ENCODE measurements around the gene MYBPC3. TPM values are rescaled to one million over a fixed set of nuclear protein-coding genes. Genes with fewer than 3 reads are reported as not detected.

MYBPC3 gene
- total RNA-seq, 4 donors from 2014 or later = not detected

DNA sequence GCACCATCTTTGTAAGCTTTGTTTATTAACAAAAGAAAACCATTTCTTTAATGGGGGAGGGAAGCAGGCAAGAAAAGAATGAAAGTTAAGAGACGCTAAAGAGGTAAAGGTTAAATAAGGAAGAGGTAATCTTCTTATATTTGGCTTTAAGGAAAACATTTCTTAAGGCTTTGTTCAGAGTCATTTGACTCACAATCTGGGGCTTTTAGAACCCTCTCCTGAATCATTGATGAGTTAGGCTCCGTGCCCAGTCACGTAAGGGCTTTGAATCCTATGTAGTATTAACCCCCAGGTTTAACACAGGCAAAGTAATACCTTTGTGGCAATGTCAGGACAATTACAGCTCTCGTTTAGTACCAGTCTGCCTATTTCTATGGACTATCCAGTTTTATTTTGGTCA is 56.5 kb downstream of the MYBPC3 start:
- H3K4me1 ChIP-seq = no peaks in the 10 kb centered on the region
- TF ChIP-seq EP300 (IDR thresholded peaks at IDR 0.05; ENCODE audit: low read depth) = no peak
- TF ChIP-seq POLR2A (IDR thresholded peaks at IDR 0.05) = no peak
- no peak for TF ChIP-seq POLR2AphosphoS5 (IDR thresholded peaks at IDR 0.05)
- TF ChIP-seq, protein P1, sequence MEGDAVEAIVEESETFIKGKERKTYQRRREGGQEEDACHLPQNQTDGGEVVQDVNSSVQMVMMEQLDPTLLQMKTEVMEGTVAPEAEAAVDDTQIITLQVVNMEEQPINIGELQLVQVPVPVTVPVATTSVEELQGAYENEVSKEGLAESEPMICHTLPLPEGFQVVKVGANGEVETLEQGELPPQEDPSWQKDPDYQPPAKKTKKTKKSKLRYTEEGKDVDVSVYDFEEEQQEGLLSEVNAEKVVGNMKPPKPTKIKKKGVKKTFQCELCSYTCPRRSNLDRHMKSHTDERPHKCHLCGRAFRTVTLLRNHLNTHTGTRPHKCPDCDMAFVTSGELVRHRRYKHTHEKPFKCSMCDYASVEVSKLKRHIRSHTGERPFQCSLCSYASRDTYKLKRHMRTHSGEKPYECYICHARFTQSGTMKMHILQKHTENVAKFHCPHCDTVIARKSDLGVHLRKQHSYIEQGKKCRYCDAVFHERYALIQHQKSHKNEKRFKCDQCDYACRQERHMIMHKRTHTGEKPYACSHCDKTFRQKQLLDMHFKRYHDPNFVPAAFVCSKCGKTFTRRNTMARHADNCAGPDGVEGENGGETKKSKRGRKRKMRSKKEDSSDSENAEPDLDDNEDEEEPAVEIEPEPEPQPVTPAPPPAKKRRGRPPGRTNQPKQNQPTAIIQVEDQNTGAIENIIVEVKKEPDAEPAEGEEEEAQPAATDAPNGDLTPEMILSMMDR (IDR thresholded peaks at IDR 0.05) = no peak
- no peak overlapping the region for H3K27ac ChIP-seq
- peaks cover 12% of the 10 kb centered on the region in 2 donors for H3K9me3 ChIP-seq
- in situ Hi-C loops (cut with MboI; ENCODE audit: low pct_ligation_motif_present in 1 of 4, low pct_unique_long_range_greater_than_20kb in 1 of 4, low sequenced_read_pairs in 3 of 4) = loop anchor here in 1 of 4 donors (25.0 kb wide), 1 partner anchor 441 kb away; no protein-coding TSS in a partner anchor
- H3K36me3 ChIP-seq = peaks cover 0 to 95% (median 44%) of the 10 kb centered on the region in 4 donors
- intact Hi-C loops (cut with DNase I; ENCODE audit: low total_unique reads) = no loop called here
- H3K27me3 ChIP-seq = no peaks in the 10 kb centered on the region
- 88 to 100% methylated on average over 4 of the region's 4 CpGs for WGBS, 2 donors (ENCODE audit: low coverage in 1 of 2)
- DNase-seq = no peak
- no peak overlapping the region for H3K4me3 ChIP-seq

DNA sequence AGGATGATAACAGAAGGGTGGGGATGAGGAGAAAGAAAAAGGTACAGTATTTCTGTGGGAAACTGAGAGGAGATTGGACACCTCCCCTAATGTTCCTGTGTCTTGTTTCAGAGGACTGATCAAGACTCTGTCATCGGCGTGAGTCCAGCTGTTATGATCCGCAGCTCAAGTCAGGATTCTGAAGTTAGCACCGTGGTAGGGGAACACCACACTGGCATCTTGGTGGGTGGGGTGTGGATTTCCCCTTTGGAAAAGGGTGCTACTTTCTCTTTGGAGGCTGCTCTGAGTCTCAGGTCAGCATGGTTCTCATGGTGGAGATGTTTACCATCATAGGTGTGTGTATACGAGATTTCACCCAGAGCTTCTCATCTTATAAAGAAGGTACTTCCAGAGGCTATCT is 57.1 kb downstream of the MYBPC3 start:
- intact Hi-C loops (cut with DNase I; ENCODE audit: low total_unique reads) (no loop called here), in situ Hi-C loops (cut with MboI; ENCODE audit: low pct_ligation_motif_present in 1 of 4, low pct_unique_long_range_greater_than_20kb in 1 of 4, low sequenced_read_pairs in 3 of 4) (loop anchor here in 1 of 4 donors (25.0 kb wide), 1 partner anchor 442 kb away; no protein-coding TSS in a partner anchor)
- H3K4me3 ChIP-seq = no peak overlapping the region
- 90 to 91% methylated on average over 2 to 5 of the region's 5 CpGs for WGBS, 2 donors (ENCODE audit: low coverage in 1 of 2)
- no peaks in the 10 kb centered on the region for H3K4me1 ChIP-seq
- TF ChIP-seq, protein P1 (IDR thresholded peaks at IDR 0.05) = no peak
- TF ChIP-seq POLR2AphosphoS5 (IDR thresholded peaks at IDR 0.05) (no peak), EP300 (IDR thresholded peaks at IDR 0.05; ENCODE audit: low read depth) (no peak), POLR2A (IDR thresholded peaks at IDR 0.05) (no peak)
- no peaks in the 10 kb centered on the region for H3K27me3 ChIP-seq
- peaks cover 0 to 95% (median 45%) of the 10 kb centered on the region in 4 donors for H3K36me3 ChIP-seq
- H3K9me3 ChIP-seq = peaks cover 12% of the 10 kb centered on the region in 2 donors
- DNase-seq = no peak
- no peak overlapping the region for H3K27ac ChIP-seq

DNA sequence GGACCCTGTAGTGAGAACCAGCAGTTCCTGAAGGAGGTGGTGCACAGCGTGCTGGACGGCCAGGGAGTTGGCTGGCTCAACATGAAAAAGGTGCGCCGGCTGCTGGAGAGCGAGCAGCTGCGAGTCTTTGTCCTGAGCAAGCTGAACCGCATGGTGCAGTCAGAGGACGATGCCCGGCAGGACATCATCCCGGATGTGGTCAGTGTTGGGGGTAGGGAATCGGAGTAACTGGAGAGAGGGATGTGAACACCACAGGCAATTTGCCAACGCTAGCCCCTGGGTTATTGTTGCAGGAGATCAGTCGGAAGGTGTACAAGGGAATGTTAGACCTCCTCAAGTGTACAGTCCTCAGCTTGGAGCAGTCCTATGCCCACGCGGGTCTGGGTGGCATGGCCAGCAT is 62.6 kb downstream of the MYBPC3 start:
- intact Hi-C loops (cut with DNase I; ENCODE audit: low total_unique reads) = no loop called here
- Histone ChIP-seq H3K9me3 (no peaks in the 10 kb centered on the region), H3K36me3 (peaks cover 0 to 88% (median 43%) of the 10 kb centered on the region in 4 donors), H3K27ac (no peak overlapping the region), H3K4me1 (no peaks in the 10 kb centered on the region), H3K4me3 (no peak overlapping the region), H3K27me3 (no peaks in the 10 kb centered on the region)
- 95% methylated on average over 15 of the region's 15 CpGs; no CpG with 5 or more reads in 1 of the 2 donors for WGBS, 2 donors (ENCODE audit: low coverage in 1 of 2)
- in situ Hi-C loops (cut with MboI; ENCODE audit: low pct_ligation_motif_present in 1 of 4, low pct_unique_long_range_greater_than_20kb in 1 of 4, low sequenced_read_pairs in 3 of 4) = loop anchor here in 1 of 4 donors (25.0 kb wide), 1 partner anchor 447 kb away; no protein-coding TSS in a partner anchor
- no peak for DNase-seq
- no peak for TF ChIP-seq EP300 (IDR thresholded peaks at IDR 0.05; ENCODE audit: low read depth)
- no peak for TF ChIP-seq POLR2AphosphoS5 (IDR thresholded peaks at IDR 0.05)
- TF ChIP-seq POLR2A (IDR thresholded peaks at IDR 0.05) = no peak
- TF ChIP-seq, protein P1 (IDR thresholded peaks at IDR 0.05) = no peak

DNA sequence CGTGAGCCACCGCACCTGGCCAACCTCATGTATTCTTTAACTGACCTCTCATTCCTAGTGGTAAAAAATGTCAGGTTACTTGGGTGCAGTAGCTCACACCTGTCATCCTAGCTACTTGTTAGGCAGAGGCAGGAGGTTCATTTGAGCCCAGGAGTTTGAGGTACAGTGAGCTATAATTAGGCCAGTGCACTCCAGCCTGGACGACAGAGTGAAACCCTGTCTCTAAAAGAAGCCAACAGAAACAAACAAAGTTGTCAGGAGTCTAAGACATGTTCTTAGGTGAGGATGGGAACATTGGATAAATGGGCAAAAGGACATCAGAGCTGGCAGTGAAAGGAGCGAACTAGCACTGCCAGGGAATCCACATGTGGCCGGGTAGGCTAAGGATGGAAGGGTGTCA is 64.4 kb downstream of the MYBPC3 start:
- WGBS, 2 donors (ENCODE audit: low coverage in 1 of 2) = 90 to 100% methylated on average over 1 to 5 of the region's 5 CpGs

More for the DNA sequence above, 64.4 kb downstream of the MYBPC3 start:
- Histone ChIP-seq H3K9me3 (no peaks in the 10 kb centered on the region), H3K4me1 (no peaks in the 10 kb centered on the region), H3K36me3 (peaks cover 0 to 89% (median 44%) of the 10 kb centered on the region in 4 donors), H3K4me3 (no peak overlapping the region), H3K27me3 (no peaks in the 10 kb centered on the region), H3K27ac (no peak overlapping the region)
- no peak for DNase-seq
- in situ Hi-C loops (cut with MboI; ENCODE audit: low pct_ligation_motif_present in 1 of 4, low pct_unique_long_range_greater_than_20kb in 1 of 4, low sequenced_read_pairs in 3 of 4) = loop anchor here in 1 of 4 donors (25.0 kb wide), 1 partner anchor 449 kb away; no protein-coding TSS in a partner anchor
- TF ChIP-seq EP300 (IDR thresholded peaks at IDR 0.05; ENCODE audit: low read depth) (no peak), POLR2AphosphoS5 (IDR thresholded peaks at IDR 0.05) (no peak)
- intact Hi-C loops (cut with DNase I; ENCODE audit: low total_unique reads) = no loop called here
